Measurements from ENCODE around the gene FLYWCH2.

The FLYWCH2 gene

DNA sequence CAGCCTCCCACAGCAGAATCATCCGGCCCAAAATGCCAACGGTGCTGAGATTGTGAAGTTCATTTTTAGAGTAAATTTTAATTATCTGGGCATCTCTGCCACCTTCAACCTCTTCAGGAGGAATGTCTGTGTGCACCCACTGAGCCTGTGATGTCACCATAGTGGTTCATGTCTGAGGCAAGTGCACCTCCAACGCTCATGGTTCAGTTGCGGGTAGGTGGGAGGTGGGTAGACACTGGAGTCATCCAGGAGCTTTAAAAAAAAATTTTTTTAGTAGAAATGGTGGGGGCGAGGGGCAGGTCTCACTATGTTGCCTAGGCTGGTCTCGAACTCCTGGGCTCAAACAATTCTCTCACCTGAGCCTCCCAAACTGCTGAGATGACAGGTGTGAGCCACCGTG is 30.6 kb downstream of the FLYWCH2 start:
- WGBS (ENCODE audit: extremely low coverage, insufficient coverage, insufficient read length), result no CpG with 5 or more reads among the region's 7 CpGs
- Histone ChIP-seq H3K4me1 (ENCODE audit: control insufficient read depth in 1 of 2, insufficient read depth in 2 of 2, low read length in 2 of 2) (peaks cover 0 to 3% of the 10 kb centered on the region in 2 experiments), H2BK5ac (ENCODE audit: low read depth, low read length, poor library complexity) (no peak overlapping the region)

DNA sequence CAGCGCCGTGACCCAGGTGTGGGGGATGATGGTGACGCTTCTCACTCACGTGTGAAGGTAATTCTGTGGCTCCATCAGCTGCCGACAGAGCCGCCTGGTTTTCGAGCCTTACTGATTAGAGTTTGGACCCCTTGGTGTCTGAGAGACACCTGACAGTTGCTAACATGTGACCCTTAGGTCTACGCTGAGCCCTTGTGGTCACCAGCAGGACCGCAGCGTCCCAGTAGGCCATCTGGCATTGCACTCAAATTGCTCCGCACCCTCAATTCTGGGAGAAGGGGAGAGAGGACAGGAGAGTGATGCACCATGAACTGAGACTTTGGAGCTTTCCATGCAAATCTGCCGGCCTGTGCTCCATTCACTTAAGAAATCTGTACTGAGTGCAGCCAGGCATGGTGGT is 31.2 kb downstream of the FLYWCH2 start:
- H3K79me2 ChIP-seq (ENCODE audit: control insufficient read depth, insufficient read depth, low read length, poor library complexity), result peaks cover 4% of the 10 kb centered on the region

More for the DNA sequence above, 30.6 kb downstream of the FLYWCH2 start:
- Histone ChIP-seq H4K8ac (ENCODE audit: low read depth, low read length) (no peak overlapping the region), H3K18ac (ENCODE audit: low read length) (no peak overlapping the region), H3K14ac (ENCODE audit: low read length) (no peak overlapping the region), H2AFZ (ENCODE audit: insufficient read depth, low read length, poor library complexity) (no peak overlapping the region), H2BK120ac (ENCODE audit: insufficient read depth, low read length, poor library complexity) (no peak overlapping the region), H4K91ac (ENCODE audit: low read depth, low read length) (no peak overlapping the region), H3K9me3 (ENCODE audit: insufficient read depth, low read depth, low read length) (no peaks in the 10 kb centered on the region), H3K79me2 (ENCODE audit: control insufficient read depth, insufficient read depth, low read length, poor library complexity) (peaks cover 4% of the 10 kb centered on the region), H3K4ac (ENCODE audit: low read depth, low read length) (no peak overlapping the region), H3K27me3 (ENCODE audit: insufficient read depth, low read length) (peaks cover 5% of the 10 kb centered on the region), H4K12ac (ENCODE audit: low read depth, low read length) (no peak overlapping the region), H2BK12ac (ENCODE audit: low read length) (no peak overlapping the region), H3K4me2 (ENCODE audit: low read length) (no peak overlapping the region), H3K79me1 (ENCODE audit: low read length) (peaks cover 7% of the 10 kb centered on the region), H3K27ac (ENCODE audit: low read depth, low read length) (no peak overlapping the region), H3K9ac (ENCODE audit: low read length) (no peak overlapping the region), H3K4me3 (ENCODE audit: low read depth, low read length) (no peak overlapping the region), H3K36me3 (ENCODE audit: control insufficient read depth in 1 of 2, insufficient read depth in 2 of 2, low read length in 2 of 2) (peaks cover 4 to 5% of the 10 kb centered on the region in 2 experiments), H2AK5ac (ENCODE audit: low read length) (no peak overlapping the region), H3K23ac (ENCODE audit: low read length) (no peak overlapping the region)
- no peak for DNase-seq

DNA sequence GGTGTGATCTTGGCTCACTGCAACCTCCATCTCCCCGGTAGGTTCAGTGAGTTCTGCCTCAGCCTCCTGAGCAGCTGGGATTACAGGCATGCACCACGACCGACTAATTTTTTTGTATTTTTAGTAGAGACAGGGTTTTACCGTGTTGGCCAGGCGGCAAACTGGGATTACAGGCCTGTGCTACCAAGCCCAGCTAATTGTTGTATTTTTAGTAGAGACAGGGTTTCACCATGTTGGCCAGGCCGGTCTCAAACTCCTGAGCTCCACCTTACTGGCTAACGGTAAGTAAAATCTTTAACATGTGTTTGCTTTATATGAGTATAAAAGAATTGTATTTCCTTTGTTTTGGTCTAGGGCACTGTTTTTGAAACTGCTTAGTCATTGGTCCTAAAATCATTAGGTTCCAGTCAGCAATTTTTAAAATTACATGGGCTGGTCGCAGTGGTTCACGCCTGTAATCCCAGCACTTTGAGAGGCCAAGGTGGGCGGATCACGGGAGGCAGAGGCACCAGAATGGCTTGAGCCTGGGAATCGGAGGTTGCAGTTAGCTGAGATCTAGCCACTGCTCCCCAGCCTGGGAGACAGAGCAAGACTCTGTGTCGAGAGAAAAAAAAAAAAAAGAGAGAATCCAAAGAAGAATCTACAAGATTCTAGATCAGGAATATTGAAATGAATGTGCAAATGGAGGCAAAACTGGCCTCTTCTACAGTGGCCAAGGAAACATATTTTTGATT is 32.3 kb downstream of the FLYWCH2 start:
- Histone ChIP-seq H3K36me3 (ENCODE audit: control insufficient read depth in 1 of 2, insufficient read depth in 2 of 2, low read length in 2 of 2) (peaks cover 4 to 5% of the 10 kb centered on the region in 2 experiments), H3K9ac (ENCODE audit: low read length) (no peak overlapping the region), H3K4ac (ENCODE audit: low read depth, low read length) (no peak overlapping the region), H3K4me1 (ENCODE audit: control insufficient read depth in 1 of 2, insufficient read depth in 2 of 2, low read length in 2 of 2) (peaks cover 0 to 3% of the 10 kb centered on the region in 2 experiments), H2AFZ (ENCODE audit: insufficient read depth, low read length, poor library complexity) (no peak overlapping the region), H3K79me2 (ENCODE audit: control insufficient read depth, insufficient read depth, low read length, poor library complexity) (peaks cover 4% of the 10 kb centered on the region), H2BK5ac (ENCODE audit: low read depth, low read length, poor library complexity) (no peak overlapping the region), H4K91ac (ENCODE audit: low read depth, low read length) (no peak overlapping the region), H2AK5ac (ENCODE audit: low read length) (no peak overlapping the region), H2BK12ac (ENCODE audit: low read length) (no peak overlapping the region), H3K27ac (ENCODE audit: low read depth, low read length) (no peak overlapping the region), H2BK120ac (ENCODE audit: insufficient read depth, low read length, poor library complexity) (no peak overlapping the region), H3K14ac (ENCODE audit: low read length) (no peak overlapping the region), H3K79me1 (ENCODE audit: low read length) (peaks cover 7% of the 10 kb centered on the region), H4K12ac (ENCODE audit: low read depth, low read length) (no peak overlapping the region), H3K9me3 (ENCODE audit: insufficient read depth, low read depth, low read length) (no peaks in the 10 kb centered on the region), H3K4me3 (ENCODE audit: low read depth, low read length) (no peak overlapping the region), H3K23ac (ENCODE audit: low read length) (no peak overlapping the region), H4K8ac (ENCODE audit: low read depth, low read length) (no peak overlapping the region), H3K27me3 (ENCODE audit: insufficient read depth, low read length) (peaks cover 5% of the 10 kb centered on the region), H3K18ac (ENCODE audit: low read length) (no peak overlapping the region), H3K4me2 (ENCODE audit: low read length) (no peak overlapping the region)
- no CpG with 5 or more reads among the region's 13 CpGs for WGBS (ENCODE audit: extremely low coverage, insufficient coverage, insufficient read length)
- no peak for DNase-seq

More for the DNA sequence above, 31.2 kb downstream of the FLYWCH2 start:
- Histone ChIP-seq H4K91ac (ENCODE audit: low read depth, low read length) (no peak overlapping the region), H3K4me2 (ENCODE audit: low read length) (no peak overlapping the region), H2BK5ac (ENCODE audit: low read depth, low read length, poor library complexity) (no peak overlapping the region), H3K4ac (ENCODE audit: low read depth, low read length) (no peak overlapping the region), H3K27me3 (ENCODE audit: insufficient read depth, low read length) (peaks cover 5% of the 10 kb centered on the region), H2AK5ac (ENCODE audit: low read length) (no peak overlapping the region), H3K4me1 (ENCODE audit: control insufficient read depth in 1 of 2, insufficient read depth in 2 of 2, low read length in 2 of 2) (peaks cover 0 to 3% of the 10 kb centered on the region in 2 experiments), H2BK120ac (ENCODE audit: insufficient read depth, low read length, poor library complexity) (no peak overlapping the region), H2BK12ac (ENCODE audit: low read length) (no peak overlapping the region), H3K18ac (ENCODE audit: low read length) (no peak overlapping the region), H2AFZ (ENCODE audit: insufficient read depth, low read length, poor library complexity) (no peak overlapping the region), H3K79me1 (ENCODE audit: low read length) (peaks cover 7% of the 10 kb centered on the region), H3K23ac (ENCODE audit: low read length) (no peak overlapping the region), H4K8ac (ENCODE audit: low read depth, low read length) (no peak overlapping the region), H3K9ac (ENCODE audit: low read length) (no peak overlapping the region), H3K4me3 (ENCODE audit: low read depth, low read length) (no peak overlapping the region), H3K14ac (ENCODE audit: low read length) (no peak overlapping the region), H4K12ac (ENCODE audit: low read depth, low read length) (no peak overlapping the region), H3K36me3 (ENCODE audit: control insufficient read depth in 1 of 2, insufficient read depth in 2 of 2, low read length in 2 of 2) (peaks cover 4 to 5% of the 10 kb centered on the region in 2 experiments), H3K27ac (ENCODE audit: low read depth, low read length) (no peak overlapping the region), H3K9me3 (ENCODE audit: insufficient read depth, low read depth, low read length) (no peaks in the 10 kb centered on the region)
- no peak for DNase-seq
- WGBS (ENCODE audit: extremely low coverage, insufficient coverage, insufficient read length), result no CpG with 5 or more reads among the region's 12 CpGs

DNA sequence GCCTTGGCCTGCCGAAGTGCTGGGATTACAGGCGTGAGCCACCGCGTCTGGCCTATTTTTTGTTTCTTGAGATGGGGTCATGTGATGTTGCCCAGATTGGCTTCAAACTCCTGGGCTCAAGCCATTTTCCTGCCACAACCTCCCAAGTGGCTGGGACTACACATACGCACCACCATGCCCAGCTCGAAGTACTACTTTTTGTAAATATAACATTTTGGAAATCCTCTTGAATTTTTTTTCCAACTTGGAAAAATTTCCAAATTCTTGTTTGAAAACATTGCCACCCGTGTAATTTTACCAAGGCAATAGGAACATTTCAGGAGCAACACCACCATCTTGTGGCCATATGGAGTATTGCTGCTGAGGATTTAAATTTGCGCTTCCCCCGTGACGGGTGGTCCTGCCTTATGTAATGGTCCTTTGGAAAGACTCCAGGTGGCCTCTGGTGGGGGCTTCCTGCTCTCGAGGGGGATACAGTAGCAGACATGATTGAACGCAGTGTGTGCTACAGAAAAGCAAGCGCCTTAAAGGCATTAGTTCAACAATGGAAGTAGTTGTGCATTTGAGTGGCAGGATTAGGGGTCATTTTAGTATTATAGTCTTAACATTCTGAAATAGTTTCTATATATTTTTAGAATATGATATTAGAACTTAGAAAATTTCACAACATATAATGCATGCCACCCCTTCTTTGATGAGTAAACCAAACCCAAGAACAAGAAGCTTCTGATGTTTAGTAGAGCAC is 36.7 kb downstream of the FLYWCH2 start:
- H3K4me2 ChIP-seq (ENCODE audit: low read length), result no peak overlapping the region
- no peak overlapping the region for H3K18ac ChIP-seq (ENCODE audit: low read length)
- no peaks in the 10 kb centered on the region for H3K79me2 ChIP-seq (ENCODE audit: control insufficient read depth, insufficient read depth, low read length, poor library complexity)
- no peak overlapping the region for H2AK5ac ChIP-seq (ENCODE audit: low read length)
- H3K23ac ChIP-seq (ENCODE audit: low read length), result no peak overlapping the region
- no peak overlapping the region for H3K4me3 ChIP-seq (ENCODE audit: low read depth, low read length)
- WGBS (ENCODE audit: extremely low coverage, insufficient coverage, insufficient read length), result no CpG with 5 or more reads among the region's 13 CpGs
- DNase-seq, result peak; percentile 37 to 89
- H3K4me1 ChIP-seq (ENCODE audit: control insufficient read depth in 1 of 2, insufficient read depth in 2 of 2, low read length in 2 of 2), result no peaks in the 10 kb centered on the region
- H2BK5ac ChIP-seq (ENCODE audit: low read depth, low read length, poor library complexity), result no peak overlapping the region
- no peak overlapping the region for H3K27ac ChIP-seq (ENCODE audit: low read depth, low read length)
- H3K9me3 ChIP-seq (ENCODE audit: insufficient read depth, low read depth, low read length), result no peaks in the 10 kb centered on the region
- no peak overlapping the region for H4K91ac ChIP-seq (ENCODE audit: low read depth, low read length)
- no peak overlapping the region for H3K9ac ChIP-seq (ENCODE audit: low read length)
- H3K79me1 ChIP-seq (ENCODE audit: low read length), result no peaks in the 10 kb centered on the region
- H2BK120ac ChIP-seq (ENCODE audit: insufficient read depth, low read length, poor library complexity), result no peak overlapping the region
- no peaks in the 10 kb centered on the region for H3K27me3 ChIP-seq (ENCODE audit: insufficient read depth, low read length)
- no peak overlapping the region for H3K14ac ChIP-seq (ENCODE audit: low read length)
- H4K12ac ChIP-seq (ENCODE audit: low read depth, low read length), result no peak overlapping the region
- H4K8ac ChIP-seq (ENCODE audit: low read depth, low read length), result no peak overlapping the region
- H2BK12ac ChIP-seq (ENCODE audit: low read length), result no peak overlapping the region
- no peak overlapping the region for H3K4ac ChIP-seq (ENCODE audit: low read depth, low read length)
- peaks cover 0 to 2% of the 10 kb centered on the region in 2 experiments for H3K36me3 ChIP-seq (ENCODE audit: control insufficient read depth in 1 of 2, insufficient read depth in 2 of 2, low read length in 2 of 2)
- no peak overlapping the region for H2AFZ ChIP-seq (ENCODE audit: insufficient read depth, low read length, poor library complexity)
